ENCODE data around the gene SCARB1. TPM values are rescaled to one million over a fixed set of nuclear protein-coding genes. Genes with fewer than 3 reads are reported as not detected.

Gene SCARB1
- total and polyA plus RNA-seq, 2 of the 13 experiments (the other 11 are each of a cell fraction or from before 2014, with no cell fraction given) = 63.4 to 160 TPM

- TF ChIP-seq, protein P1, sequence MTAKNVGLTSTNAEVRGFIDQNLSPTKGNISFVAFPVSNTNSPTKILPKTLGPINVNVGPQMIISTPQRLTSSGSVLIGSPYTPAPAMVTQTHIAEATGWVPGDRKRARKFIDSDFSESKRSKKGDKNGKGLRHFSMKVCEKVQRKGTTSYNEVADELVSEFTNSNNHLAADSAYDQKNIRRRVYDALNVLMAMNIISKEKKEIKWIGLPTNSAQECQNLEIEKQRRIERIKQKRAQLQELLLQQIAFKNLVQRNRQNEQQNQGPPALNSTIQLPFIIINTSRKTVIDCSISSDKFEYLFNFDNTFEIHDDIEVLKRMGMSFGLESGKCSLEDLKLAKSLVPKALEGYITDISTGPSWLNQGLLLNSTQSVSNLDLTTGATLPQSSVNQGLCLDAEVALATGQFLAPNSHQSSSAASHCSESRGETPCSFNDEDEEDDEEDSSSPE (CRISPR knock-in tag; IDR thresholded peaks at IDR 0.05) = no peak
- peak; percentile 59 for TF ChIP-seq MAFF (IDR thresholded peaks at IDR 0.05; ENCODE audit: low read depth, low read length)
Observed at GRCh38 chr12:124788936-124789555, 74.6 kb downstream of the SCARB1 start (continued).

- peaks cover 51 to 80% of the 10 kb centered on the region in 2 experiments for H3K36me3 ChIP-seq (replicated peaks in 1 of 2; ENCODE audit: control insufficient read depth in 1 of 2, insufficient read depth in 2 of 2, low read length in 2 of 2)
- BruUV-seq (replicated peaks) = no TSS peak
- POLR2A ChIA-PET = no interaction called here
Observed at GRCh38 chr12:124786061-124786964, 77.4 kb downstream of the SCARB1 start.

More at GRCh38 chr12:124786061-124786964, 77.4 kb downstream of the SCARB1 start:
- Histone ChIP-seq H3K9ac (ENCODE audit: insufficient read depth, low read depth, low read length) (no peak overlapping the region), H3K27ac (ENCODE audit: extremely low read length, insufficient read depth, low read length) (no peak overlapping the region), H3K9me3 (ENCODE audit: low read length) (no peaks in the 10 kb centered on the region), H3K79me2 (ENCODE audit: insufficient read depth, low read length) (no peaks in the 10 kb centered on the region), H2AFZ (ENCODE audit: low read length) (no peak overlapping the region), H3K27me3 (ENCODE audit: control insufficient read depth in 1 of 2, insufficient read depth in 2 of 2, low read length in 2 of 2) (no peaks in the 10 kb centered on the region), H3K4me2 (ENCODE audit: low read depth, low read length) (no peak overlapping the region), H3K4me1 (ENCODE audit: insufficient read depth, low read length) (no peaks in the 10 kb centered on the region), H4K20me1 (ENCODE audit: insufficient read depth, low read length) (no peaks in the 10 kb centered on the region), H3K4me3 (replicated peaks in 1 of 3; ENCODE audit: insufficient read depth in 1 of 3, low read depth in 2 of 3, low read length in 3 of 3) (no peak overlapping the region)
- no peak for DNase-seq (ENCODE audit: low spot score)
- 97% methylated on average over 31 of the region's 31 CpGs for WGBS (ENCODE audit: low lambda C conversion rate)
- in situ Hi-C loops (cut with HindIII; ENCODE audit: extremely low pct_ligation_motif_present, low pct_unique_long_range_greater_than_20kb) (no loop called here), intact Hi-C loops (cut with micrococcal nuclease; ENCODE audit: unreplicated experiment) (no loop called here)
- ATAC-seq = no peak
- no peak for TF ChIP-seq ZBTB7A (CRISPR knock-in tag; IDR thresholded peaks at IDR 0.05)
- TF ChIP-seq, protein P2, sequence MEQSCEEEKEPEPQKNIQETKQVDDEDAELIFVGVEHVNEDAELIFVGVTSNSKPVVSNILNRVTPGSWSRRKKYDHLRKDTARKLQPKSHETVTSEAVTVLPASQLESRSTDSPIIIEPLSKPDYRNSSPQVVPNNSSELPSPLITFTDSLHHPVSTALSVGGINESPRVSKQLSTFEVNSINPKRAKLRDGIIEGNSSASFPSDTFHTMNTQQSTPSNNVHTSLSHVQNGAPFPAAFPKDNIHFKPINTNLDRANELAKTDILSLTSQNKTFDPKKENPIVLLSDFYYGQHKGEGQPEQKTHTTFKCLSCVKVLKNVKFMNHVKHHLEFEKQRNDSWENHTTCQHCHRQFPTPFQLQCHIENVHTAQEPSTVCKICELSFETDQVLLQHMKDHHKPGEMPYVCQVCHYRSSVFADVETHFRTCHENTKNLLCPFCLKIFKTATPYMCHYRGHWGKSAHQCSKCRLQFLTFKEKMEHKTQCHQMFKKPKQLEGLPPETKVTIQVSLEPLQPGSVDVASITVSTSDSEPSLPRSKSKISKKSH (CRISPR knock-in tag; IDR thresholded peaks at IDR 0.05; ENCODE audit: borderline replicate concordance) = no peak
- CTCF ChIA-PET (ENCODE audit: low intra/inter-chr PET ratio, low total read pairs) = no interaction called here
- FAIRE-seq = no peak
